Midbrain (tissue), 1 donor: ENCODE data around the gene SETD4.

Source experiments
- DNase-seq: peaks from one replicate; lab custom pipeline; 2025; lab: John Stamatoyannopoulos, UW

SETD4 gene

GRCh38 chr21:36005879-36006400, 54.4 kb downstream of the SETD4 start:
- no peak for DNase-seq

- DNase-seq = no peak
Measured at GRCh38 chr21:36005018-36005417, 55.3 kb downstream of the SETD4 start.

GRCh38 chr21:36004441-36004840, 55.9 kb downstream of the SETD4 start:
- DNase-seq = no peak

- DNase-seq = no peak
Measured at GRCh38 chr21:36003776-36004175, 56.5 kb downstream of the SETD4 start.

GRCh38 chr21:35996217-35996616, 64.1 kb downstream of the SETD4 start:
- DNase-seq = no peak

- DNase-seq = no peak
Measured at GRCh38 chr21:35995522-35996088, 64.7 kb downstream of the SETD4 start.

GRCh38 chr21:35994613-35995012, 65.7 kb downstream of the SETD4 start:
- no peak for DNase-seq

- no peak for DNase-seq
Measured at GRCh38 chr21:35993875-35994490, 66.3 kb downstream of the SETD4 start.

GRCh38 chr21:35991131-35991530, 69.2 kb downstream of the SETD4 start:
- DNase-seq = no peak

- no peak for DNase-seq
Measured at GRCh38 chr21:35990609-35991008, 69.7 kb downstream of the SETD4 start.

GRCh38 chr21:35989138-35989735, 71.1 kb downstream of the SETD4 start:
- DNase-seq = no peak

GRCh38 chr21:35988416-35989137, 71.7 kb downstream of the SETD4 start:
- DNase-seq = no peak

- DNase-seq = no peak
Measured at GRCh38 chr21:35987475-35987874, 72.9 kb downstream of the SETD4 start.

- DNase-seq = no peak
Measured at GRCh38 chr21:35984654-35985361, 75.5 kb downstream of the SETD4 start.
